ENCODE data around the gene PMVK. TPM values are rescaled to one million over a fixed set of nuclear protein-coding genes. Genes with fewer than 3 reads are reported as not detected.

PMVK gene
- total RNA-seq, 1 donor from 2014 or later, result 15.6 TPM

DNA sequence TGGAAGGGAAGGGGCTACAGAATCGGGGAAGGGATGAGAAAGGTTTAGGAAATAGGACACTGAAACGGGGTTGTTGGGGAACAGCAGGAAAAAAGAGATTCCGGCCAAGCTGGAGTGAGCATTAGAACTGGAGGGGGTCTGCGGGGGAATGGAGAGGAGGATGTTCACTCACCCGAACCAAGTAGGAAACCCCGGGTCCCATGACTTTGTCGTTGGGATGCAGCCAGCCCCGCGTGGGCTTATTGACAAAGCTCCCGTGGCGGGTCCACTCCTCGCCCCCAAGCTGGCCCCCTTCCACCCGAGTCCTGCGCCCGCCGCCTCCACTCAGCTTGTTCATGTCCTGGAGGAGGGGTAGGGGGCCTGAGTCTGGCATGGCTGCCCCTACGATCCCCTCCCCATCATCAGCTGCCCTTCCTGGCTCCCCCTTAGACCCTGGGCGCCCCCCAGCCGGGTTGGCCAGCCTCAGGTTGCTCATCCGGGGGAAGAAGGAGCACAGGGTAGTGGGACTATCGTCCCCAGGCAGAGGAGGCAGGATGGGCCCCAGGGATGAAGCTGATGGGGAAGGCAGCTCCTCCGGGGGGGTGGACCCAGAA is 33.4 kb upstream of the PMVK start:
- no peak for FAIRE-seq
- Mint-ChIP-seq H3K27ac (ENCODE audit: unreplicated experiment) (no peak overlapping the region), H3K27me3 (ENCODE audit: low read depth, unreplicated experiment) (no peaks in the 10 kb centered on the region), H3K4me1 (ENCODE audit: low read depth, unreplicated experiment) (peaks cover 31% of the 10 kb centered on the region), H3K4me3 (ENCODE audit: unreplicated experiment) (peak overlapping the region; percentile 93), H3K36me3 (ENCODE audit: low read depth, unreplicated experiment) (peaks cover 6% of the 10 kb centered on the region), H3K9me3 (ENCODE audit: unreplicated experiment) (no peaks in the 10 kb centered on the region)
- Histone ChIP-seq H3K27ac (ENCODE audit: low read depth, low read length) (peak overlapping the region; percentile 99), H4K20me1 (ENCODE audit: insufficient read depth, low read length) (peaks cover 55% of the 10 kb centered on the region), H2AFZ (ENCODE audit: low read depth, low read length) (no peak overlapping the region), H3K4me2 (ENCODE audit: low read length) (peak overlapping the region; percentile 94), H3K4me3 (ENCODE audit: insufficient read depth, low read depth, low read length) (peak overlapping the region; percentile 77), H3K9me3 (ENCODE audit: insufficient read depth, low read depth, low read length) (no peaks in the 10 kb centered on the region), H3K36me3 (ENCODE audit: insufficient read depth, low read length) (peaks cover 28% of the 10 kb centered on the region), H3K27me3 (ENCODE audit: insufficient read depth, low read length) (no peaks in the 10 kb centered on the region), H3K4me1 (ENCODE audit: insufficient read depth, low read length) (peaks cover 43% of the 10 kb centered on the region), H3K79me2 (ENCODE audit: insufficient read depth, low read length) (peaks cover 66% of the 10 kb centered on the region), H3K9ac (ENCODE audit: low read length) (peak overlapping the region; percentile 91)
- no peak for TF ChIP-seq EZH2 (IDR thresholded peaks at IDR 0.05; ENCODE audit: insufficient read depth, low read length)
- TF ChIP-seq, protein P1, sequence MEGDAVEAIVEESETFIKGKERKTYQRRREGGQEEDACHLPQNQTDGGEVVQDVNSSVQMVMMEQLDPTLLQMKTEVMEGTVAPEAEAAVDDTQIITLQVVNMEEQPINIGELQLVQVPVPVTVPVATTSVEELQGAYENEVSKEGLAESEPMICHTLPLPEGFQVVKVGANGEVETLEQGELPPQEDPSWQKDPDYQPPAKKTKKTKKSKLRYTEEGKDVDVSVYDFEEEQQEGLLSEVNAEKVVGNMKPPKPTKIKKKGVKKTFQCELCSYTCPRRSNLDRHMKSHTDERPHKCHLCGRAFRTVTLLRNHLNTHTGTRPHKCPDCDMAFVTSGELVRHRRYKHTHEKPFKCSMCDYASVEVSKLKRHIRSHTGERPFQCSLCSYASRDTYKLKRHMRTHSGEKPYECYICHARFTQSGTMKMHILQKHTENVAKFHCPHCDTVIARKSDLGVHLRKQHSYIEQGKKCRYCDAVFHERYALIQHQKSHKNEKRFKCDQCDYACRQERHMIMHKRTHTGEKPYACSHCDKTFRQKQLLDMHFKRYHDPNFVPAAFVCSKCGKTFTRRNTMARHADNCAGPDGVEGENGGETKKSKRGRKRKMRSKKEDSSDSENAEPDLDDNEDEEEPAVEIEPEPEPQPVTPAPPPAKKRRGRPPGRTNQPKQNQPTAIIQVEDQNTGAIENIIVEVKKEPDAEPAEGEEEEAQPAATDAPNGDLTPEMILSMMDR (IDR thresholded peaks at IDR 0.05; ENCODE audit: insufficient read depth, low read depth, low read length), result no peak
- no peak for DNase-seq (ENCODE audit: low read depth)

DNA sequence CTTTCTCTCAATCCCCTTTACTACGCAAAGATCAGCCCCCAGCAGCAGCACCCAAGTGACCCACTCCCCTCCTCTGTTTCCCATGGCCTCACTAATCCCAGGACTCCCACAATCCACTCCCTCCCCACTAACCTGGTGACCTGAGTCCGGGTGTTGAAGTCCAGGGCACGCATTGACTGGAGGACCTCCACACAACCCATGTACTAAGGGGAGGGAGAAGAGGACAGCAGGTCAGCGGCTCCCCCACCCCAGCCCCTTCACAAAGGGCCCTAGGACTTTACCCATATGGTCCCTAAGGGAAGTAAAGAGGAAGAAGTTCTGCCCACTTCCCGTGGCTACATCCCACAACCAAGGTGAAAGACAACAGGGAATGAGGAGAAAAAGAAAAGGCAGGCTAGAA is 32.7 kb upstream of the PMVK start:
- peak overlapping the region; percentile 94 for H3K4me2 ChIP-seq (ENCODE audit: low read length)
- peaks cover 43% of the 10 kb centered on the region for H3K4me1 ChIP-seq (ENCODE audit: insufficient read depth, low read length)
- H3K27ac Mint-ChIP-seq (ENCODE audit: unreplicated experiment), result no peak overlapping the region
- no peaks in the 10 kb centered on the region for H3K9me3 Mint-ChIP-seq (ENCODE audit: unreplicated experiment)
- FAIRE-seq (no peak), DNase-seq (ENCODE audit: low read depth) (no peak)
- peak overlapping the region; percentile 93 for H3K4me3 Mint-ChIP-seq (ENCODE audit: unreplicated experiment)
- peaks cover 31% of the 10 kb centered on the region for H3K4me1 Mint-ChIP-seq (ENCODE audit: low read depth, unreplicated experiment)
- H3K36me3 ChIP-seq (ENCODE audit: insufficient read depth, low read length), result peaks cover 34% of the 10 kb centered on the region
- TF ChIP-seq EZH2 (IDR thresholded peaks at IDR 0.05; ENCODE audit: insufficient read depth, low read length), result no peak
- TF ChIP-seq, protein P1 (IDR thresholded peaks at IDR 0.05; ENCODE audit: insufficient read depth, low read depth, low read length), result no peak
- no peaks in the 10 kb centered on the region for H3K27me3 Mint-ChIP-seq (ENCODE audit: low read depth, unreplicated experiment)
- peak overlapping the region; percentile 21 for H3K27ac ChIP-seq (ENCODE audit: low read depth, low read length)
- no peaks in the 10 kb centered on the region for H3K27me3 ChIP-seq (ENCODE audit: insufficient read depth, low read length)
- H3K9me3 ChIP-seq (ENCODE audit: insufficient read depth, low read depth, low read length), result no peaks in the 10 kb centered on the region
- peak overlapping the region; percentile 91 for H3K9ac ChIP-seq (ENCODE audit: low read length)
- H4K20me1 ChIP-seq (ENCODE audit: insufficient read depth, low read length), result peaks cover 62% of the 10 kb centered on the region
- H3K36me3 Mint-ChIP-seq (ENCODE audit: low read depth, unreplicated experiment), result peaks cover 10% of the 10 kb centered on the region
- H3K4me3 ChIP-seq (ENCODE audit: insufficient read depth, low read depth, low read length), result peak overlapping the region; percentile 77
- peaks cover 70% of the 10 kb centered on the region for H3K79me2 ChIP-seq (ENCODE audit: insufficient read depth, low read length)
- H2AFZ ChIP-seq (ENCODE audit: low read depth, low read length), result no peak overlapping the region

DNA sequence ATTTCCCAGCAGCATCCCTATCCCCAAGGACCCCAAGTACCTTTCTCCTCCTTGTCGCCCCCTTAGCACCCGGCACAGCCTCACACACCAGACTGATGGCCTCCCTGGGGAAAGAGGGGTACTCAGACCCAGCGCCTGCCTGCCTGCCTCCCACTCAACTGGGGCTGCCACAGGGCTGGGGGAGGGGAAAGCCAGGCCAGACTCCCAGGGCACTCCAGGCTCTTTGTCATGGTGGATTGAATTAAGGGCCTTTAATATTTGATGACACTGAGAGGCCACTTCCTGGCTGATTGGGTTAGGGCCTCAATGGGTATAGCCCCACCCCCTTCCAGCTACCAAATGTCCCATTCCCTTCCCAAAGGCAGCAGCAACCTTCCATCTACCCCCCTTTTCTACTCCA is 32.2 kb upstream of the PMVK start:
- FAIRE-seq (no peak), DNase-seq (ENCODE audit: low read depth) (no peak)
- Histone ChIP-seq H3K9me3 (ENCODE audit: insufficient read depth, low read depth, low read length) (no peaks in the 10 kb centered on the region), H3K36me3 (ENCODE audit: insufficient read depth, low read length) (peaks cover 39% of the 10 kb centered on the region), H3K4me3 (ENCODE audit: insufficient read depth, low read depth, low read length) (peak overlapping the region; percentile 77), H3K79me2 (ENCODE audit: insufficient read depth, low read length) (peaks cover 75% of the 10 kb centered on the region), H3K27ac (ENCODE audit: low read depth, low read length) (peak overlapping the region; percentile 21), H4K20me1 (ENCODE audit: insufficient read depth, low read length) (peaks cover 67% of the 10 kb centered on the region), H3K9ac (ENCODE audit: low read length) (peak overlapping the region; percentile 91), H3K4me2 (ENCODE audit: low read length) (peak overlapping the region; percentile 94), H3K27me3 (ENCODE audit: insufficient read depth, low read length) (no peaks in the 10 kb centered on the region), H2AFZ (ENCODE audit: low read depth, low read length) (no peak overlapping the region), H3K4me1 (ENCODE audit: insufficient read depth, low read length) (peaks cover 46% of the 10 kb centered on the region)
- Mint-ChIP-seq H3K4me1 (ENCODE audit: low read depth, unreplicated experiment) (peaks cover 34% of the 10 kb centered on the region), H3K36me3 (ENCODE audit: low read depth, unreplicated experiment) (peaks cover 13% of the 10 kb centered on the region), H3K27ac (ENCODE audit: unreplicated experiment) (no peak overlapping the region), H3K27me3 (ENCODE audit: low read depth, unreplicated experiment) (no peaks in the 10 kb centered on the region), H3K9me3 (ENCODE audit: unreplicated experiment) (no peaks in the 10 kb centered on the region), H3K4me3 (ENCODE audit: unreplicated experiment) (peak overlapping the region; percentile 93)
- TF ChIP-seq, protein P1 (IDR thresholded peaks at IDR 0.05; ENCODE audit: insufficient read depth, low read depth, low read length), result no peak
- no peak for TF ChIP-seq EZH2 (IDR thresholded peaks at IDR 0.05; ENCODE audit: insufficient read depth, low read length)

All from astrocyte (in vitro differentiated cells and primary cell).